NOMO-1 (cell line): ENCODE measurements around the gene UBA3.

Experiments used
- DNase-seq, 2 experiments: peaks; one replicate each; lab custom pipeline; 2025; ENCODE audit not compliant: unreplicated experiment in 2 of 2; lab: John Stamatoyannopoulos, UW

The UBA3 gene

DNA sequence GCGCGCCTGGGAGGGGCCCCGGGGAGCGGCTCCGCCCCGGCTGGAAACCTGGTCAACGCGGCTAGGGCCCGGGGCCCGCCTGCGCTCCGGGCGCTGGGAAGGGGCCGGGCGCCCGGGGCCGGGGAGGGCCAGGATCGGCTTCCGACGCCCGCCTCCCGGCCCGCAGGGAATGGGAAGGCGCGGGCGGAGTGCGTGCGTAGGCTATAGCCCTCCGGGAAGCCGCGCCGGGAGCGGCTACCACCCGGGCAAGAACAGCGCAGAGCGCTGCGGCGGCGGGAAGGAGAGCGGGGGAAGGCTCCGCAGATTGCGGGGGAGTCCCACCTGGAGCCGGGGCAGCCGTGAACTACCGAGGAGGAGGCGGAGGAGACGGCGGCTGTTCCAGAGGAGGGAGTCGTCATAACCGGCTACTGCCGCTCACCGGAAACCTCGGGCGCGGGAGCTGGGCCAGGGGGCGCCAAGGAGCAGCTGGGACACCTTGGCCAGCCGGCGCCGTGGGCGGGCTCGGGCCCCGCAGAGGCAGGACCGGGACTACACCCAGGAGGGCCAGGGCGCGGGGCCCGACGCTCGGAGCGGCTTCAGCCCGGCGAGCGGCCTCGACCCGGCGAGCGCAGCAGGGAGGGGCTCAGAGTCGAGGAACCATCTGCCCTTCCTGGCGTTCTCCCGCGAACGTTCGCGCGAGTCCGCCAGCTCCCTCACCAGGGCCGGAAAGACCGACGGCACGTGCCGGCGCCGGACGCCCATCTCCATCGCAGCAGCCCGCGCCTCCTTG, 66.7 kb downstream of the UBA3 start, which contains the start of gene EOGT:
Gene EOGT (minus strand): TSS at position 432 of the 769 bp plus-strand sequence. CDS start 3,838 bp downstream, outside the sequence.
- DNase-seq, result peak; percentile 76 to 83

- peak; percentile 13 to 29 for DNase-seq
Measured at GRCh38 chr3:69012800-69013252, 67.3 kb downstream of the UBA3 start.

- DNase-seq, result no peak
Measured at GRCh38 chr3:69012100-69012799, 67.9 kb downstream of the UBA3 start.

DNA sequence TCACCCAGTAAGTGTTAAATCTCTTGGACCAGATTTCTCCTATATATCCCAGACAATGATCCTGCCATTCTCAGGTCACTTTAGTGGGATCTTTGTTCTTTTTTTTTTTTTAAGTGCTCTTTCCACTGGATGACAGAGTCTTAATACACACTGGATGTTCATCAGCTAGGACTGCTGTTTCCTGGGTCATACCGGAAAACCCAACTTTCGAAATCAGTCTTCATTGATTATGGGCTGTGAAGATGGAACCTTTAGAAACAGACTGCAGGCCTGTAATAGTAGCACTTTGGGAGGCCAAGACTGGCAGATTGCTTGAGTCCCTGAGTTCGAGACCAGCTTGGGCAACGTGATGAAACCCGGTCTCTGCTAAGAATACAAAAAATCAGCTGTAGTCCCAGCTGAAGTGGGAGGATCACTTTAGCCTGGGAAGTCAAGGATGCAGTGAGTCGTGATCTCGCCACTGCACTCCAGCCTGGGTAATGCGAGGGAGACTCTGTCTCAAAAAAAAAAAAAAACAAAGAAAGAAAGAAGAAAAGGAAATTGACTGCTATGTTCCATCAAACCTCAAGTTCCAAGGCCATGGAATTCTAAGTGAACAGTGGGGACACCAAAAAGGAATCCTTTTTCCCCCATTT, 69.0 kb downstream of the UBA3 start:
- DNase-seq, result no peak

DNA sequence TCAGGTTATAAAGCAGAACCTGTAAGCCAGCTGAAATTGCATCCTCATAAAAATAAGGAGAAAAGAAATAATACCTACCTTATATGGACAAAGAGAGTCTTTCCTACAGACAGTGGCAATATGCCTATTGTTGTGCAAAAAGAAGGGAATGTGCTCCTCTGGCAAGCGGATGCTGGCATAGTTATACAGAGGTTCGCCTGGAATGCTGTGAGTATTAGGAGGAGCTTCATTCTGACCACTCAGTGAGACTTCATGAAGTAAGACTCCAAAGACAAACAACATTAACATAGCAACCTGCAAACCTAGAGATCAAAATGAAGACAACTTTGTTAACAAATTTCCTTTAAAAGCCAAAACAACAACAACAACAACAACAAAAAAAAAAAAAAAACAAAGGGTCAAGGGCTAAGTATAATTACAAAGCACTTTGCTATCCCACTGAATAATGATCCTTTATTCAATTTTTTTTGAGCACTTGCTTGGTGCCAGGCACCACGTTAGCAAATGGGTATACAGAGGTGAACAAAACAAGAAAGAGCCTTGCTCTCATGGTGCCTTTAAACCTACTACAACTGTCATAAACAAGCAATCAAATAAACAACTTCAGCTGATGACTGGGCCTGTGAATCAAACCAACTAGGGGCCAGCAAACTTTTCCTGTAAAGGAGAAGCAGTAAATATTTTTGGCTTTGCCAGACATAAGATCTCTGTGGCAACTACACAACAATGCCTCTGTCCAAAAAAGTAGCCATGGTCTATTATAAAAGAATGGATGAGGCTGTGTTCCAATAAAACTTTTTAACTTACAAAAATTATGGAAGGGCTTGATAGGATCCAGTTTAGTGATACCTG, 70.4 kb downstream of the UBA3 start:
- no peak for DNase-seq

DNA sequence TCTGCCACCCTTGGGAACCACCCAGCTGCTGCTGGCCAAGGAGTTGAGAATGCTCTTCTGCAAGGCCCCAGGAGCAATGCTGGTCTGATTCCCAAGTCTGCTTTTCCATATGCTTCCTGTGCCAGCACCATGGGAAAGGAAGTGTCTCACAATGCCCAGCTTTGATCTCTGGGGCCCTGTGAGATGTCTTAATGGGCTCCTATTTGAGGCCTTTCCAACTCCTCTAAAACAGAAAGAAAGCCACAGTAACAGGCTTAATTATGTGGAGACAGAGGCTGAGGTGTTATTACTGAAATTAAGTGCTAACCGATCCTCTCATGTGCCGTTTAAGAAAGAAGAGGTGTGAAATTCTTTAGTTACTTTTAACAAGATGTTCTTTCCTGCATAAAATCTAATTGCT, 71.2 kb downstream of the UBA3 start:
- DNase-seq, result no peak

DNA sequence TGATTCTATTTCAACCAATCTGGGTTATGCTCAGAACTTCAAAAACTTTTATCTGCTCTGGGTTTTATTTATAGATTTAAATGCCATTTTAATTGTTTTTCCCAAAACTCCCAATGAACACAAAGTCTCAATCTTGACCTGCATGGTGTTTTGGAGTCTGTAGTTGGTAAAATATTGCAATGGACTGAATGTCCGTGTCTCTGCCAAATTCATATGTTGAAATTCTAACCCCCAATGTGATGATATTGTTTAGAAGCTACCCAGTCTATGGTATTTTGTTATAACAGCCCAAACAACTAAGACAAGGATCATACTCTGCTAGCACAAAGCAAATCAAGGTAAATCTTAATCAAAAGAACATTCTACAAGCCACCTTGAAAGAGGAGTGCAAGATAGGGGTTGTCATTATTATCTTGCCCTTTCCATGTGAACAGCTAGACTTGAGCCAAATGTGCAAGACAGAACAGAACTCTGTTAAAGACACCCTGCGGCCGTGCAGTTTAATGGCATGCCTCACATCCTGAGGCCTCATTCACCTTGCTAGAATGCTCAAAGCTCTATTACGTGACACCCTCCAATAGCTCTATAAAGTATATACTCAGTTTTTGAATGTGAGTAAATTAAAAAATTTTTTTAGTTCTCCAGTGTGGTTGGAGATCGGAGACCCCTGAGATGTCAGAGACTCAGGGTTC, 74.2 kb downstream of the UBA3 start:
- no peak for DNase-seq

DNA sequence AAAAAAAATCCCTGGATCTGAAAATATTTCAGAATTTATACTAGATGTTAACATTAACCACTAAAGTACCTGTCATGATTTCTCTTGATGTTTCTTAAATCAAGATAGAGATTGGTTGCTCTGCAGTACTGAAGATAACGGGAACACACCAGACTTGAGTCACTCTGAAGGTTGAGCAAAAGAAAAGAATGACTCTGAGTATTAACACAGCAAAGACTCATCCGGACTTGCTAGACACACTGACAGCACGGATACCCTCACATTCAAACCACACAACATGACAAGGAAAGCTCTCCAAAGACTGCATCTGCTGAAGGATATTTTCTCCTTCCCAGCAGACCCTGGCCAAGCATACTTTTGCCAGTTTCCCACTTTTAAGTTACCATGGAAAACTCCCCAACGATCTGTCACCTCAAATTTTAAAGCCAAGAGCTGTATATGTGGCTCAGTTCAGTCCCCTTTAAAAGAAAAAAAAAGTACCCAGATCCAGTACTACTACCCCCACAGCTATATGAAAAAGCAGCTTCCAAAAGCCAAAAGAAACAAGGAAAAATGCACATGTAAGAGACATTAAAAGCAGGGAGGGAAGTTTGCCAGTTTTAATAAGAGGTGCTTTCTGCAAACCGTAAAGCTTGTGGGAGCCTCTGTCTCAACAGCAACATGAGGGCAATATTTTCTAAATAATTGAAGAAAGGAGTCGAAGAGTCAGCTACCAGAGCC, 74.9 kb downstream of the UBA3 start:
- DNase-seq, result no peak
